Esophagus (tissue), 2 donors: ENCODE data around the gene FRMD3. TPM values are rescaled to one million over a fixed set of nuclear protein-coding genes. Genes with fewer than 3 reads are reported as not detected.

Source experiments
- H3K27ac ChIP-seq, 2 donors: one replicate each; pipeline ENCODE4 v1.5.1; 2013; ENCODE audit warnings: low read depth in 2 of 2, mild to moderate bottlenecking in 2 of 2, inconsistent platforms in 1 of 2, low read length in 1 of 2, moderate library complexity in 1 of 2
- H3K27me3 ChIP-seq, 2 donors: one replicate each; pipeline ENCODE4 v1.6.1; 2013; ENCODE audit warnings: low read length in 2 of 2, control low read depth in 1 of 2, mild to moderate bottlenecking in 1 of 2; ENCODE audit not compliant: insufficient read depth in 2 of 2, control insufficient read depth in 1 of 2
- H3K36me3 ChIP-seq, 2 donors: one replicate each; pipeline ENCODE4 v1.6.1; 2013; ENCODE audit warnings: low read length in 1 of 2; ENCODE audit not compliant: control insufficient read depth in 2 of 2, insufficient read depth in 2 of 2
- H3K4me1 ChIP-seq, 2 donors: one replicate each; pipeline ENCODE4 v1.6.1; 2013; ENCODE audit warnings: low read length in 1 of 2; ENCODE audit not compliant: control insufficient read depth in 2 of 2, insufficient read depth in 2 of 2
- H3K4me3 ChIP-seq, 2 donors: one replicate each; pipeline ENCODE4 v1.5.1; 2013; ENCODE audit warnings: low read length in 2 of 2, mild to moderate bottlenecking in 2 of 2, low read depth in 1 of 2, moderate library complexity in 1 of 2
- H3K9me3 ChIP-seq, 2 donors: one replicate each; pipeline ENCODE4 v1.6.1; 2013; ENCODE audit warnings: mild to moderate bottlenecking in 2 of 2, low read depth in 1 of 2, low read length in 1 of 2, moderate library complexity in 1 of 2; ENCODE audit not compliant: control insufficient read depth in 2 of 2, insufficient read depth in 1 of 2
- WGBS, 2 donors: extraction: QIAGEN DNeasy Blood & Tissue Kit; methylation state at CpG; one replicate each; pipeline ENCODE4 v1.1.7; 2013; 5-methylcytosine and 5-hydroxymethylcytosine counted together
- polyA plus RNA-seq, 2 donors: library from polyadenylated mRNA; stranded (reverse); fragments of 200-250 nt; gene quantifications; one replicate each; pipeline ENCODE4 v1.2.3, GENCODE V29; 2013
- donor health status: healthy with polysubstance abuse.
- donor health status: Bipolar disorder and iron deficiency.

FRMD3 gene
- polyA plus RNA-seq, 2 donors, result 0.20 to 0.26 TPM

DNA sequence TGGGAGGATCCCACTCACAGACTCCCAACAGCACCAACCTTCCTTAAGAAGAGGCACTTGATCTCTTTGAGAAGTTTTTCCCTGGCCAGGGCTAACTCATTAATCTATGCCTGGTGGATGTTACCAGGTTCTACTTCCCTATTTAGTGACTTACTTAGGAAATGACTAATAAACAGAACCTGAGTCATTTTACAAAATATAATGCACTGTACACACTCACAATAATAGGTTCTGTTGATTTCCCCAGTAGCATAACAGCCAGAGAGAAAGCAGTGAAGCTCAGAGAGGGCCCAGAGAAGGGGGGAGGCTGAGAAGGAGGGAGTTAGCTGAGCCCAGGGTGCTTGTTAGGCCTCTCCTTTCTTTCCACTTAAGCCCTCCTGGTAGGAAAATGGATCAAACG lies 27.1 kb downstream of the FRMD3 start:
- peaks cover 0 to 3% of the 10 kb centered on the region in 2 donors for H3K9me3 ChIP-seq
- H3K27me3 ChIP-seq, result no peaks in the 10 kb centered on the region
- no peaks in the 10 kb centered on the region for H3K36me3 ChIP-seq
- 51 to 60% methylated on average over 1 of the region's 1 CpG for WGBS, 2 donors
- H3K4me3 ChIP-seq, result no peak overlapping the region
- H3K27ac ChIP-seq, result no peak overlapping the region
- no peaks in the 10 kb centered on the region for H3K4me1 ChIP-seq

- Histone ChIP-seq H3K4me1 (no peaks in the 10 kb centered on the region), H3K27me3 (no peaks in the 10 kb centered on the region), H3K4me3 (no peak overlapping the region), H3K27ac (no peak overlapping the region), H3K9me3 (peaks cover 0 to 3% of the 10 kb centered on the region in 2 donors), H3K36me3 (no peaks in the 10 kb centered on the region)
- 61 to 62% methylated on average over 8 of the region's 8 CpGs for WGBS, 2 donors
Observed at GRCh38 chr9:83509402-83509801, 28.8 kb downstream of the FRMD3 start.

- H3K4me3 ChIP-seq, result no peak overlapping the region
- no peaks in the 10 kb centered on the region for H3K27me3 ChIP-seq
- no peaks in the 10 kb centered on the region for H3K4me1 ChIP-seq
- whole genome bisulfite sequencing, 2 donors, result 89 to 93% methylated on average over 4 of the region's 4 CpGs
- H3K36me3 ChIP-seq, result no peaks in the 10 kb centered on the region
- no peaks in the 10 kb centered on the region for H3K9me3 ChIP-seq
- H3K27ac ChIP-seq, result no peak overlapping the region
Observed at GRCh38 chr9:83508067-83508466, 30.1 kb downstream of the FRMD3 start.

DNA sequence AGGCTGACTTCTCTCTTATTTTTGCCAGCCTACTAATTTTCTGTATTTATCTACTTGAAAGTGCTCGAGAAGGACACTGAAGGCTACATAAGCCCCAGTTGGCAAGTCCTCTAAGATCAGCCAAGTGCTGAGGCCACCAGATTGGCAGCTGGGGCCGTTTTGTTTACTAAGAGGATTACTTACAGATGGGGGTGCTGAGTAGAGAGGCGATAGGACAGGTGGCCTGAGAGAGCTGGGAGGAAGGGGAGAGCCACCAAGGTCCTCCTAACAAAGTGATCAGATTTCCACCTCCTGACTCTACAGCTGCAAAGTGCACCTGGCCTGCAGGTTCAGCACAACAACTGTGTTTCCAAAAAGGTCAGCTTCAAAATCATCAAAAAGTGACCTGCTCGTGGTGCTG lies 32.9 kb downstream of the FRMD3 start:
- 47 to 58% methylated on average over 4 of the region's 4 CpGs for WGBS, 2 donors
- Histone ChIP-seq H3K27me3 (no peaks in the 10 kb centered on the region), H3K4me3 (no peak overlapping the region), H3K36me3 (no peaks in the 10 kb centered on the region), H3K27ac (no peak overlapping the region), H3K9me3 (no peaks in the 10 kb centered on the region), H3K4me1 (no peaks in the 10 kb centered on the region)

- WGBS, 2 donors, result 81 to 86% methylated on average over 6 of the region's 6 CpGs
- H3K27ac ChIP-seq, result no peak overlapping the region
- no peaks in the 10 kb centered on the region for H3K9me3 ChIP-seq
- no peak overlapping the region for H3K4me3 ChIP-seq
- no peaks in the 10 kb centered on the region for H3K4me1 ChIP-seq
- no peaks in the 10 kb centered on the region for H3K36me3 ChIP-seq
- H3K27me3 ChIP-seq, result no peaks in the 10 kb centered on the region
Observed at GRCh38 chr9:83503866-83504265, 34.3 kb downstream of the FRMD3 start.

DNA sequence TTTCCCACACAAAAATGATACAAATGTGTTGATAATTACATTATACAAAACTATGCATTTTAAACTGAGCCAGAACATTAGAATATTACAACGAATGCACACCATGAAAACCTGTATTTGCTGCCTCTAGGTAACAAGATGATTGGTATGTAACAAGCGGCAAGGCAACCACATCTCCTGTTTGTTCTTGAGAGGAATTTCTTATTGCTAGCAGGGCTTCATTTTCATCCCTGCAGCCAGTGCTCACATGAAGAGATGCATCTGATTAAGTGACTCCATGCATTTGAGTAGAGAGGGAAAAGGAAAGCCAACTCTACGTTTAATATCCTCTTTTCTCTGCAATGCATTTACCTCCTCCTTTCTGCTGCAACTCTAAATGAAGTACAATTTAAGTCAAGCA lies 36.6 kb downstream of the FRMD3 start:
- 75 to 78% methylated on average over 3 of the region's 3 CpGs for WGBS, 2 donors
- H3K27ac ChIP-seq, result no peak overlapping the region
- no peaks in the 10 kb centered on the region for H3K36me3 ChIP-seq
- H3K4me3 ChIP-seq, result no peak overlapping the region
- no peaks in the 10 kb centered on the region for H3K9me3 ChIP-seq
- no peaks in the 10 kb centered on the region for H3K4me1 ChIP-seq
- no peaks in the 10 kb centered on the region for H3K27me3 ChIP-seq

DNA sequence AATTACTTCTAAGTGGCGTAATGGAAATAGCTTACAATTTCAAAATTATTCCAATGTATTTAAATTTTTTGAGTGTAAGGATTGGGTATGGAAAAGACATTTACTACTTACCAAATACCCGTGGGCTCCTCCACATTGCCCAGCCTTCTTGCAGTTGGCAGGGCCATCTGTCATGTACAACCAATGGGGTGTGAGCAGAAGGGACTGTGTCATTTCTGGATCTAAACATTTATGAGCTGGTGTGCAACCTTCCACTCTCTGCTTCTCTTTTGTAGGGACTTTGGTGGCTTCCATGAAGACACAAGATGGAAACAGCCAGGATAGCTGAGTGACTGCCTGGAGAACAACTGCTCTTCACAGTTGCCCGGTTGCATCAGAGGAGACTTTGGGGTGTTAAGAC lies 40.8 kb downstream of the FRMD3 start:
- no peak overlapping the region for H3K4me3 ChIP-seq
- H3K36me3 ChIP-seq, result no peaks in the 10 kb centered on the region
- no peaks in the 10 kb centered on the region for H3K4me1 ChIP-seq
- H3K27me3 ChIP-seq, result no peaks in the 10 kb centered on the region
- H3K9me3 ChIP-seq, result no peaks in the 10 kb centered on the region
- WGBS, 2 donors, result 95 to 96% methylated on average over 3 of the region's 3 CpGs
- H3K27ac ChIP-seq, result no peak overlapping the region

GRCh38 chr9:83491995-83492394 lies 46.2 kb downstream of the FRMD3 start:
- H3K36me3 ChIP-seq, result no peaks in the 10 kb centered on the region
- no peaks in the 10 kb centered on the region for H3K9me3 ChIP-seq
- no peak overlapping the region for H3K4me3 ChIP-seq
- H3K27me3 ChIP-seq, result no peaks in the 10 kb centered on the region
- H3K27ac ChIP-seq, result no peak overlapping the region
- H3K4me1 ChIP-seq, result no peaks in the 10 kb centered on the region
- WGBS, 2 donors, result 67 to 75% methylated on average over 3 of the region's 3 CpGs

DNA sequence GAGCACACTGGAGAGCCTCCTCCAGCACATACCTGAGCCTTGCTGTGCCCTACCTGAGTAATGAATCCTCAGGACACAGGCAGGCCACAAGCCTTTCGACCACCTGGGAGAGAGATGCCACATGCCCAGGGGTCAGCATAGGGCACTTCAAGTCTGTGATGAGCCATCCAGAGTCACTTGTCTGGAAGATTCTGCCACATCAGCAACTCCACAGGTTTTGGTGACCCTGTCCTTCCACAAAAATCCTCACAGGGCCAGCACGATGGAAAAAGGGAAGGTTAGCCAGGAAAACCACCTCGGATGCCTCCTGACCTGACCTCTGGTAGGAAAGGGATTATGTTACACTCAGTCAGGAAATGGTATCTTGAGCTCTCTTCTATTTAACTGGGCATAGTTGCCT lies 46.8 kb downstream of the FRMD3 start:
- Histone ChIP-seq H3K9me3 (no peaks in the 10 kb centered on the region), H3K27ac (no peak overlapping the region), H3K27me3 (no peaks in the 10 kb centered on the region), H3K36me3 (no peaks in the 10 kb centered on the region), H3K4me1 (no peaks in the 10 kb centered on the region), H3K4me3 (no peak overlapping the region)
- WGBS, 2 donors, result 40 to 51% methylated on average over 3 of the region's 3 CpGs

DNA sequence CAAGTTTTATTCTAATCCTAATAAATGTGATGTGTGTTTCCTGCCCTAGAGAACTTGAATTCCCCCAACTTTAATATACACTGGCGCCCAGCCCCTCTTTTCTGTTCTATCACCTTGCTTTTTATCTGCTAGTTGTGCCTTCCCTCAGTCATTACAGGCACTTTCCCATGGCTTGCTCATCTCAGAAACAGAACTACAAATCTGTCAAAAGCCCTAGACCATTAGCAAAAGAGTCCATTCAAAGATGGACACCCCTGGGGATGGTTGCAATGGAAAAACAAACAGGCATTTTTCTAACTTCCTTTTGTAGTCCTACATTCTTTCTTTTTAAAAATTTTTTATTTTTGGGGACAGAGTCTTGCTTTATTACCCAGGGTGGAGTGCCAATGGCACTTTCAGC lies 48.2 kb downstream of the FRMD3 start:
- Histone ChIP-seq H3K36me3 (no peaks in the 10 kb centered on the region), H3K27ac (no peak overlapping the region)
- WGBS, 2 donors, result 93 to 96% methylated on average over 1 of the region's 1 CpG

More for the DNA sequence above, 48.2 kb downstream of the FRMD3 start:
- H3K9me3 ChIP-seq, result no peaks in the 10 kb centered on the region
- no peaks in the 10 kb centered on the region for H3K27me3 ChIP-seq
- no peak overlapping the region for H3K4me3 ChIP-seq
- no peaks in the 10 kb centered on the region for H3K4me1 ChIP-seq
